Karpas-422 (cell line): Measurements from ENCODE around the gene DGKD. TPM values are rescaled to one million over a fixed set of nuclear protein-coding genes. Genes with fewer than 3 reads are reported as not detected.

Experiments used
- DNase-seq: peaks from one replicate; pipeline ENCODE4 v3.0.0-alpha.2; 2015
- H2AFZ ChIP-seq: fragments of 200-600 bp; sonication (generic); 2 replicates; pipeline ENCODE4 v1.6.1; 2014; ENCODE audit warnings: antibody characterized with exemption, low read length, mixed read lengths
- H3K27ac ChIP-seq: fragments of 200-600 bp; sonication (generic); 2 replicates; pipeline ENCODE4 v1.5.1; 2014; ENCODE audit warnings: mild to moderate bottlenecking, low read length, moderate library complexity
- H3K27me3 ChIP-seq: fragments of 200-600 bp; sonication (generic); 2 replicates; pipeline ENCODE4 v1.6.1; 2014; ENCODE audit warnings: low read length, mixed read lengths
- H3K36me3 ChIP-seq: fragments of 200-600 bp; sonication (generic); 2 replicates; pipeline ENCODE4 v1.6.1; 2014; ENCODE audit warnings: low read length, mixed read lengths; ENCODE audit not compliant: insufficient read depth
- H3K4me1 ChIP-seq: fragments of 200-600 bp; sonication (generic); 2 replicates; pipeline ENCODE4 v1.6.1; 2014; ENCODE audit warnings: mild to moderate bottlenecking, low read length, mixed read lengths
- H3K4me2 ChIP-seq: fragments of 200-600 bp; sonication (generic); 2 replicates; pipeline ENCODE4 v1.6.1; 2014; ENCODE audit warnings: low read length, low read depth, mild to moderate bottlenecking; ENCODE audit not compliant: poor library complexity, severe bottlenecking
- H3K4me3 ChIP-seq: fragments of 200-600 bp; sonication (generic); 2 replicates; pipeline ENCODE4 v1.5.1; 2014; ENCODE audit warnings: mild to moderate bottlenecking, antibody characterized with exemption, low read length, mixed read lengths
- H3K79me2 ChIP-seq: fragments of 200-600 bp; sonication (generic); 2 replicates; pipeline ENCODE4 v1.6.1; 2014; ENCODE audit warnings: mild to moderate bottlenecking, low read length, mixed read lengths
- H3K9ac ChIP-seq: fragments of 200-600 bp; sonication (generic); 2 replicates; pipeline ENCODE4 v1.6.0; 2014; ENCODE audit warnings: low read length
- H3K9me2 ChIP-seq: fragments of 200-600 bp; sonication (generic), shearing (Covaris generic); replicated peaks from 2 replicates; pipeline ENCODE4 v1.6.0; 2014; ENCODE audit warnings: mild to moderate bottlenecking, low read length, moderate library complexity; ENCODE audit not compliant: insufficient read depth
- H3K9me3 ChIP-seq: fragments of 300-700, 200-600 bp; sonication (generic); 2 replicates; pipeline ENCODE4 v1.6.1; 2014; ENCODE audit warnings: low read length, mixed read lengths
- H4K20me1 ChIP-seq: fragments of 200-600 bp; sonication (generic); 2 replicates; pipeline ENCODE4 v1.6.1; 2014; ENCODE audit warnings: mild to moderate bottlenecking, antibody characterized with exemption, low read length, low read depth; ENCODE audit not compliant: insufficient read depth
- total RNA-seq: library from RNA; depleted of rRNA; stranded (reverse); fragments of >200 nt; shearing (Covaris generic); gene quantifications from 2 replicates; pipeline ENCODE4 v1.2.3, GENCODE V29; 2014; ENCODE audit warnings: low replicate concordance

DGKD gene
- total RNA-seq, 1 experiment from 2014 or later: 10.2 TPM

GRCh38 chr2:233458826-233459225 lies 104.5 kb downstream of the DGKD start:
- Histone ChIP-seq H3K36me3 (no peaks in the 10 kb centered on the region), H3K27ac (no peak overlapping the region), H3K79me2 (no peaks in the 10 kb centered on the region), H3K4me1 (no peaks in the 10 kb centered on the region), H3K4me3 (no peak overlapping the region), H2AFZ (no peak overlapping the region), H3K27me3 (no peaks in the 10 kb centered on the region), H3K9me2 (no peaks in the 10 kb centered on the region), H3K9me3 (no peaks in the 10 kb centered on the region), H3K9ac (no peak overlapping the region), H4K20me1 (no peaks in the 10 kb centered on the region), H3K4me2 (no peak overlapping the region)
- DNase-seq: no peak

GRCh38 chr2:233459426-233459825 lies 105.1 kb downstream of the DGKD start:
- no peak for DNase-seq
- H3K36me3 ChIP-seq: no peaks in the 10 kb centered on the region

GRCh38 chr2:233460726-233461441 lies 106.6 kb downstream of the DGKD start:
- Histone ChIP-seq H3K79me2 (no peaks in the 10 kb centered on the region), H3K27me3 (no peaks in the 10 kb centered on the region), H3K4me1 (no peaks in the 10 kb centered on the region), H3K9me2 (no peaks in the 10 kb centered on the region), H3K4me3 (no peak overlapping the region), H3K4me2 (no peak overlapping the region), H4K20me1 (no peaks in the 10 kb centered on the region), H3K9me3 (no peaks in the 10 kb centered on the region), H3K9ac (no peak overlapping the region), H2AFZ (no peak overlapping the region), H3K27ac (no peak overlapping the region), H3K36me3 (no peaks in the 10 kb centered on the region)
- DNase-seq: no peak

More at GRCh38 chr2:233459426-233459825, 105.1 kb downstream of the DGKD start:
- Histone ChIP-seq H2AFZ (no peak overlapping the region), H3K9me2 (no peaks in the 10 kb centered on the region), H3K27ac (no peak overlapping the region), H3K27me3 (no peaks in the 10 kb centered on the region), H3K4me2 (no peak overlapping the region), H4K20me1 (no peaks in the 10 kb centered on the region), H3K9me3 (no peaks in the 10 kb centered on the region), H3K4me3 (no peak overlapping the region), H3K4me1 (no peaks in the 10 kb centered on the region), H3K9ac (no peak overlapping the region), H3K79me2 (no peaks in the 10 kb centered on the region)

- H2AFZ ChIP-seq: no peak overlapping the region
- no peak overlapping the region for H3K4me2 ChIP-seq
- DNase-seq: no peak
- no peaks in the 10 kb centered on the region for H3K9me2 ChIP-seq
- no peaks in the 10 kb centered on the region for H3K27me3 ChIP-seq
- no peak overlapping the region for H3K9ac ChIP-seq
- no peak overlapping the region for H3K27ac ChIP-seq
- H3K4me1 ChIP-seq: no peaks in the 10 kb centered on the region
- H3K79me2 ChIP-seq: no peaks in the 10 kb centered on the region
- H3K9me3 ChIP-seq: no peaks in the 10 kb centered on the region
- no peaks in the 10 kb centered on the region for H4K20me1 ChIP-seq
- no peaks in the 10 kb centered on the region for H3K36me3 ChIP-seq
- no peak overlapping the region for H3K4me3 ChIP-seq
Measured at GRCh38 chr2:233461481-233461891, 107.2 kb downstream of the DGKD start.

GRCh38 chr2:233462202-233462785 lies 108.0 kb downstream of the DGKD start:
- no peaks in the 10 kb centered on the region for H3K9me2 ChIP-seq
- H3K79me2 ChIP-seq: no peaks in the 10 kb centered on the region
- H3K27ac ChIP-seq: no peak overlapping the region
- DNase-seq: no peak
- no peaks in the 10 kb centered on the region for H4K20me1 ChIP-seq
- H3K9ac ChIP-seq: no peak overlapping the region
- H2AFZ ChIP-seq: no peak overlapping the region
- no peaks in the 10 kb centered on the region for H3K4me1 ChIP-seq
- no peak overlapping the region for H3K4me3 ChIP-seq
- no peaks in the 10 kb centered on the region for H3K9me3 ChIP-seq
- no peaks in the 10 kb centered on the region for H3K27me3 ChIP-seq
- no peak overlapping the region for H3K4me2 ChIP-seq
- H3K36me3 ChIP-seq: no peaks in the 10 kb centered on the region

- no peak overlapping the region for H3K9ac ChIP-seq
- no peaks in the 10 kb centered on the region for H3K36me3 ChIP-seq
- no peak overlapping the region for H3K27ac ChIP-seq
- no peaks in the 10 kb centered on the region for H4K20me1 ChIP-seq
- no peak for DNase-seq
- H3K4me2 ChIP-seq: no peak overlapping the region
- no peak overlapping the region for H3K4me3 ChIP-seq
- H2AFZ ChIP-seq: no peak overlapping the region
- H3K27me3 ChIP-seq: no peaks in the 10 kb centered on the region
- H3K9me3 ChIP-seq: no peaks in the 10 kb centered on the region
- H3K9me2 ChIP-seq: no peaks in the 10 kb centered on the region
- H3K4me1 ChIP-seq: no peaks in the 10 kb centered on the region
- no peaks in the 10 kb centered on the region for H3K79me2 ChIP-seq
Measured at GRCh38 chr2:233462826-233463470, 108.7 kb downstream of the DGKD start.

GRCh38 chr2:233463586-233463985 lies 109.3 kb downstream of the DGKD start:
- Histone ChIP-seq H3K9ac (no peak overlapping the region), H3K4me3 (no peak overlapping the region), H3K9me2 (no peaks in the 10 kb centered on the region), H4K20me1 (no peaks in the 10 kb centered on the region), H3K27ac (no peak overlapping the region), H2AFZ (no peak overlapping the region), H3K36me3 (no peaks in the 10 kb centered on the region), H3K4me1 (no peaks in the 10 kb centered on the region), H3K79me2 (no peaks in the 10 kb centered on the region), H3K9me3 (no peaks in the 10 kb centered on the region), H3K4me2 (no peak overlapping the region), H3K27me3 (no peaks in the 10 kb centered on the region)
- no peak for DNase-seq

- no peaks in the 10 kb centered on the region for H3K9me2 ChIP-seq
- H3K27me3 ChIP-seq: no peaks in the 10 kb centered on the region
- H3K4me1 ChIP-seq: no peaks in the 10 kb centered on the region
- H3K4me3 ChIP-seq: no peak overlapping the region
- DNase-seq: no peak
- no peaks in the 10 kb centered on the region for H3K36me3 ChIP-seq
- no peak overlapping the region for H3K4me2 ChIP-seq
- no peaks in the 10 kb centered on the region for H3K79me2 ChIP-seq
- H3K9me3 ChIP-seq: no peaks in the 10 kb centered on the region
- H3K27ac ChIP-seq: no peak overlapping the region
- no peak overlapping the region for H3K9ac ChIP-seq
- no peaks in the 10 kb centered on the region for H4K20me1 ChIP-seq
- no peak overlapping the region for H2AFZ ChIP-seq
Measured at GRCh38 chr2:233464056-233464455, 109.8 kb downstream of the DGKD start.
